ENCODE results near the gene C5AR1. TPM values are rescaled to one million over a fixed set of nuclear protein-coding genes. Genes with fewer than 3 reads are reported as not detected.

Gene C5AR1
- total RNA-seq, 4 donors from 2014 or later: 1.2 to 3.5 (median 1.8) TPM

DNA sequence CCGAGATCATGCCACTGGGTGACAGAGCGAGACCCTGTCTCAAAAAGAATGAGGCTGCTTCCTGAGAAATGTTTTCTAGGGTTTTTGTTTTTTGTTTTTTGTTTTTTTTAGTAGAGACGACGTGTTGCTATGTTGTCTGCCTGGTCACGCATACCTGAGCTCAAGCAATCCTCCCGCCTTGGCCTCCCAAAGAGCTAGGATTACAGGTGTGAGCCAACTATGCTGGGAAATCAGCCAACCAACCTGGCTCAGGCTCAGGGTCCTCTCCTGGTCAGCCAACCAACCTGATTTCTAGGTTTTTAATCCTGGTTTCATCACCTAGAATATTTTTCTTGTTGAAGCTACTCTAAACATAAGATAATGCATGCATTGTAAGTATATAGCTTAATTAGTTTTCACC, 47.2 kb downstream of the C5AR1 start:
- WGBS, 2 donors: 67 to 75% methylated on average over 6 of the region's 6 CpGs

DNA sequence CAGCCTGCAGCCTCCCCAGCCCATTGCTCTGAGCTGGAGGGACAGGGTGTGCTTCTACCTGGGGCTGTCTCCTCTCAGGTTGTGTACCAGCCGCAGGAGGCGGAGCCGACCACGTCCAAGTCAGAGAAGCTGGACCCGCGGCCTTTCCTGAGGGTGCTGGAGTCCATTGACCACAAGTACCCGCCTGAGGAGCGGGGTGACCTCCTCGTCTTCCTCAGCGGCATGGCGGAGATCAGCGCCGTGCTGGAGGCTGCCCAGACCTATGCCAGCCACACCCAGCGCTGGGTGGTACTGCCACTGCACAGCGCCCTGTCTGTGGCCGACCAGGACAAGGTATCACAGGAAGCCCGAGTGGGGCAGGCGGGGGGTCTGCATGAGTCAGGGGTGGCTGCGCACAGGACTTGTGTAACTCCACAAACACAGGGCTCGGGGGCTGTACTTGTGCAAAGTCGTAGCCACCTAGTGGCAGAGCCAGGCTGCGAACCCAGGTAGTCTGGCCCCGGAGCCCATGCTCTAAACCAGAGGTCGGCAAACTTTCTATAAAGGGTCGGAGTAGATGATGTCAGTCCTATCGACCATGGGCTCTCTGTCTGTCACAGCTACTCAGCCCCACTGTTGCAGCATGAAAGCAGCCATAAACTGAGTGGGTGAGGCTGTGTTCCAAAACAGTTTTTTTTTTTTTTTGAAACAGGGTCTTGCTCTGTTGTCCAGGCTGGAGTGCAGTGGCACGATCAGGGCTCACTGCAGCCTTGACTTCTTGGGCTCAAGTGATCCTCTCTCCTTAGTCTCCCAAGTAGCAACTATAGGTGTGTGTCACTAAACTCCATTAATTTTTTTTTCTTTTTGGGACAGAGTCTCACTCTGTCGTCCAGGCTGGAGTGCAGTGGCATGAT, 48.4 kb downstream of the C5AR1 start:
- H3K27me3 ChIP-seq: no peaks in the 10 kb centered on the region
- no peak overlapping the region for H3K27ac ChIP-seq
- DNase-seq: no peak
- 95 to 100% methylated on average over 14 to 15 of the region's 28 CpGs for WGBS, 2 donors
- H3K4me3 ChIP-seq (replicated peaks in 1 of 3): no peak overlapping the region
- peaks cover 69 to 89% of the 10 kb centered on the region in 2 donors for H3K36me3 ChIP-seq
- no peak for TF ChIP-seq CTCF (IDR thresholded peaks at IDR 0.05)
- no peaks in the 10 kb centered on the region for H3K4me1 ChIP-seq
- intact Hi-C loops (cut with DNase I): no loop called here
- H3K9me3 ChIP-seq: no peaks in the 10 kb centered on the region

More for the DNA sequence above, 47.2 kb downstream of the C5AR1 start:
- Histone ChIP-seq H3K36me3 (peaks cover 60 to 83% of the 10 kb centered on the region in 2 donors), H3K27me3 (no peaks in the 10 kb centered on the region), H3K9me3 (no peaks in the 10 kb centered on the region), H3K4me3 (replicated peaks in 1 of 3) (no peak overlapping the region), H3K4me1 (no peaks in the 10 kb centered on the region), H3K27ac (peak overlapping the region in 1 of 3 donors; percentile 43)
- DNase-seq: peak; percentile 55 to 66
- intact Hi-C loops (cut with DNase I): no loop called here
- TF ChIP-seq POLR2A (IDR thresholded peaks at IDR 0.05): no peak
- no peak for TF ChIP-seq CTCF (IDR thresholded peaks at IDR 0.05)

- DNase-seq: no peak
- intact Hi-C loops (cut with DNase I): no loop called here
- Histone ChIP-seq H3K4me3 (replicated peaks in 1 of 3) (no peak overlapping the region), H3K36me3 (peaks cover 76 to 89% of the 10 kb centered on the region in 2 donors), H3K9me3 (no peaks in the 10 kb centered on the region), H3K27me3 (no peaks in the 10 kb centered on the region), H3K27ac (no peak overlapping the region), H3K4me1 (no peaks in the 10 kb centered on the region)
- WGBS, 2 donors: 96 to 98% methylated on average over 6 of the region's 6 CpGs
- no peak for TF ChIP-seq POLR2A (IDR thresholded peaks at IDR 0.05)
- TF ChIP-seq CTCF (IDR thresholded peaks at IDR 0.05): no peak
Observed at GRCh38 chr19:47358936-47359335, 49.3 kb downstream of the C5AR1 start.

DNA sequence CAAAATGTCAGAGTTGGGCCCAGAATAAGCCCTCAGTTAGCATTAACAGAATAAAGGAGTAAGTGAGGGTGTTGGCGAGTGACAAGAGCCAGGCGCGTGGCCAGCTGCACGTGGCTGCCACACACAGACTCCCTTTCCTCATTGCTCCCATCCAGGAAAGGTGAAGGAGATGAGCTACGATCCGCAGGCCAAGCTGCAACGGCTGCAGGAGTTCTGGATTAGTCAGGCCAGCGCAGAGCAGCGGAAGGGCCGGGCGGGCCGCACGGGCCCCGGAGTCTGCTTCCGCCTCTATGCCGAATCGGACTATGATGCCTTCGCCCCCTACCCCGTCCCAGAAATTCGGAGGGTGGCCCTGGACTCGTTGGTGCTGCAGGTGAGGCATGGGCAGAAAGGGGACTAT, 52.7 kb downstream of the C5AR1 start:
- Histone ChIP-seq H3K36me3 (peaks cover 66 to 76% of the 10 kb centered on the region in 2 donors), H3K27ac (no peak overlapping the region), H3K4me3 (replicated peaks in 1 of 3) (no peak overlapping the region), H3K9me3 (no peaks in the 10 kb centered on the region), H3K4me1 (no peaks in the 10 kb centered on the region), H3K27me3 (no peaks in the 10 kb centered on the region)
- WGBS, 2 donors: 94 to 96% methylated on average over 21 of the region's 21 CpGs
- TF ChIP-seq POLR2A (IDR thresholded peaks at IDR 0.05): no peak
- no peak for TF ChIP-seq CTCF (IDR thresholded peaks at IDR 0.05)
- DNase-seq: no peak
- intact Hi-C loops (cut with DNase I): no loop called here

Measured in thyroid gland (tissue), 4 donors.